Mucosa of rectum (tissue), 2 donors: ENCODE results near the gene ATG14.
"Not testable (repeated sequence)": the region's sequence is repeated elsewhere in the genome, so short reads cannot be mapped to it uniquely, and the experiment has no call there.

ENCODE experiments used
- H3K27ac ChIP-seq, 2 donors: one replicate each; pipeline ENCODE4 v1.7.0; 2013; ENCODE audit warnings: inconsistent platforms in 2 of 2, low read depth in 2 of 2, low read length in 2 of 2
- H3K27me3 ChIP-seq, 2 donors: one replicate each; pipeline ENCODE4 v1.7.0; 2013; ENCODE audit warnings: low read length in 2 of 2; ENCODE audit not compliant: control insufficient read depth in 2 of 2, insufficient read depth in 2 of 2
- H3K36me3 ChIP-seq, 2 donors: one replicate each; pipeline ENCODE4 v1.7.0; 2013; ENCODE audit warnings: low read length in 2 of 2; ENCODE audit not compliant: control insufficient read depth in 2 of 2, insufficient read depth in 2 of 2
- H3K4me1 ChIP-seq, 2 donors: one replicate each; pipeline ENCODE4 v1.7.0; 2013; ENCODE audit warnings: low read length in 2 of 2, mild to moderate bottlenecking in 1 of 2; ENCODE audit not compliant: control insufficient read depth in 2 of 2, insufficient read depth in 2 of 2
- H3K4me3 ChIP-seq, 2 donors: one replicate each; pipeline ENCODE4 v1.7.0; 2013; ENCODE audit warnings: low read length in 2 of 2
- H3K9ac ChIP-seq, 2 donors: one replicate each; pipeline ENCODE4 v1.7.0; 2013; ENCODE audit warnings: low read length in 2 of 2, low read depth in 1 of 2, mild to moderate bottlenecking in 1 of 2
- H3K9me3 ChIP-seq, 2 donors: one replicate each; pipeline ENCODE4 v1.7.0; 2013; ENCODE audit warnings: low read length in 2 of 2; ENCODE audit not compliant: control insufficient read depth in 2 of 2
- donor health status: healthy.
- donor health status: Normal muscosa, but diverticular disease.

The ATG14 gene

DNA sequence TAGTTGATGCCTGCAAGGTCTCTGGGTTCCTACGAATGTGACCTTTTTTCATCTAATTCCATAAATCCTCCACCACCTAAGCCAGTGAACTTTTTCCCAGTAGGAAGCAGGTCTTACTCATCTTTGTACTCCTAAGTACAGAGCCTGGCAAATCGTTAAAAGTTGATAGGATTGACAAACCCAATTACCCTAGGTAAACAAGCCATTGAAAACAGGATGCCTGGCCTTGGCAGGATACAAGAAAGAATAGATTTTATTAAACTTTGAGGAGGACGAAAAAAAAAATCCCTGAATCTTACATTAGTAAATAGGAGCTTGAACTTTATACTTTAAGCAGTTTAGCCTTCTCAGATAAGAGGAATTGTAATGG is 23.2 kb upstream of the ATG14 start:
- no peaks in the 10 kb centered on the region for H3K36me3 ChIP-seq
- H3K4me1 ChIP-seq, result peaks cover 10 to 13% of the 10 kb centered on the region in 2 donors
- H3K9ac ChIP-seq, result no peak overlapping the region
- H3K27ac ChIP-seq, result no peak overlapping the region
- H3K9me3 ChIP-seq, result no peaks in the 10 kb centered on the region
- no peaks in the 10 kb centered on the region for H3K27me3 ChIP-seq
- no peak overlapping the region for H3K4me3 ChIP-seq

DNA sequence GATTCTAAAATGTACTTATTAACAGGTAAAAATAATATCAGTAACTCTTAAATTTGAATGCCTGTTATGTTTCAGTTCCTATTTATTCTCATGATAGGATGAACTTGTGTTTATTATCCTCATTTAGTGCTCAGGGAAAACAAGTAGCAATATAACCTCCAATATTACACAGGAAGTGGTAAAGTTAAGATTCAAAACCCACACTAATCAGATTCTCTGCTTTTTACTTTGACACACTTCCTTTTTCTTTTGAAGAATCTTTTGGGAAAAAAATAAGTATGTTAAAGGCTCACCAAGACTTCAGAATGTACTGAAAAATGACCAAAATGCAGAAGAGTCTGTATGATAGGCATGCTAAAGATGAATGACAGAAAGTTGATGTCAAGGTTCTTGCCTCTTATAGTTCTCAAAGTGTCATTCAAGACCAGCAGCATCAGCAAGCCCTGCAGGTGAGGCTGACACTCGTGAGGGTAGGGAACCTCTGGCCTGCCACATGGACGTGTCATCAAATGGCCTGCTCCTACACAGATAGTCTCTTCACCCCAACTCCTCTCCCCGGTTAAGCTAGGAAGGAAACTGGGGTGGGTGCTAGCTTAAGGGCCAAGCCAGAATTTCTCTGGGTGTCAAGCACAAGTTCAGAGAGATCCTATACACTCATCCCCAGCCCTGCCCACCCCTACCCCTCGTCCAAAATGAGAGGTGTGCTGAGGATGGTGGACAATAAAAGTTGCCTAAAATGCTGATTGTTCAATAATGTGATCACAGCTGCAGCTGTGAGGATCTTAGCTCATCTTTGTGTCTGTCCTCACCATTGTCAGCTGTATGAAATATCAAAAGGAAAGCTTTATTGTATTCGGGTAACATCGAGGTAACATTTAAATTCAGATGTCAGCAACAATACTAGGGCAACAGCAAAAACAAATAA is 22.5 kb upstream of the ATG14 start:
- no peaks in the 10 kb centered on the region for H3K9me3 ChIP-seq
- peaks cover 10 to 16% of the 10 kb centered on the region in 2 donors for H3K4me1 ChIP-seq
- no peaks in the 10 kb centered on the region for H3K36me3 ChIP-seq
- no peak overlapping the region for H3K4me3 ChIP-seq
- H3K27ac ChIP-seq, result no peak overlapping the region
- no peak overlapping the region for H3K9ac ChIP-seq
- no peaks in the 10 kb centered on the region for H3K27me3 ChIP-seq

DNA sequence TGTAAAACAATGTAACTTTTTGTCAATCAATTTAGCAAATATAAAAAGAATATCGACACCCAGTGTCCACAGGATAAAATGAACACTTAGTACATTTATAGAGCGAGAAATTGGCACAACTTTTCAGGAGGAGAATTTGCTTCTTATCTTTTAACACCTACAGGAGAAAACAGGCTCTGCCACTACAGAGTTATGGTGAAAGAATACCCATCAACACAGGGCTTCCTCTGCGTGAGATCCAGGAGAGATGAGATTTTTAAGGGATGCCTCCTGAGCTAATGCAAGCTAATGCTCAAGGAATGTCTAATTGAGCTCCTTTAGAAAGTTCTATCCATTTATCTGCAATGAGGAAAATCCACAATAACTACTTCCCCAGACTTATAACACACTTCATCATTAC is 21.0 kb upstream of the ATG14 start:
- no peaks in the 10 kb centered on the region for H3K9me3 ChIP-seq
- H3K27me3 ChIP-seq, result no peaks in the 10 kb centered on the region
- H3K27ac ChIP-seq, result no peak overlapping the region
- H3K4me1 ChIP-seq, result peaks cover 10 to 17% of the 10 kb centered on the region in 2 donors
- H3K9ac ChIP-seq, result no peak overlapping the region
- no peaks in the 10 kb centered on the region for H3K36me3 ChIP-seq
- H3K4me3 ChIP-seq, result no peak overlapping the region

DNA sequence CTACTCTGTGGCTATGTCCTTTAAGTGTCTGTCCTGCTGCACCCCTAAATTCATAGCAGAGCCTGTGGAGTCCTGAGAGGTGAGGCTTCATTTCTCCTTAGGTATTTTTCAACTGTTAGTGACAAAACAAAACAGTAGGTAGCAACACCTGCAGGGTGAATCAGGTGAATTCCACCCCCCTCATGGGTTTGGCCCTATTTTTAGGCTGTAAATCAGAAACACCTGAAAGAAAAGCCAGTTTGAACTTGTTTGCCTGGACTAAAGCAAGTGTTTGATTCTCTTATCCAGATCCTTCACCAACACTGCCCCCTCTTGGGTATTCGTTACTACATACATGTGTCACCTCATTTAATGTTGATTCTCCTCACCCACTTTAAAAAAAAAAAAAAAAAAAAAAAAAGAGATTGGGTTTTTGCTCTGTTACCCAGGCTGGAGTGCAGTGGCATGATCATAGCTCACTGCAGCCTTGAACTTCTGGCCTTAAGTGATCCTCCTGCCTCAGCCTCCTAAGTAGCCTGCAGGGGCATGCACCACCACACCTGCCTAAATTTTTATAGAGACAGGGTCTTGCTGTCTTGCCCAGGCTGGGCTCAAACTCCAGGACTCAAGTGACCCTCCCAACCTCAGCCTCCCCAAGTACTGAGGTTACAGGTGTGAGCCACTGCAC is 18.5 kb upstream of the ATG14 start:
- Histone ChIP-seq H3K4me1 (peaks cover 7 to 17% of the 10 kb centered on the region in 2 donors), H3K36me3 (no peaks in the 10 kb centered on the region), H3K27me3 (no peaks in the 10 kb centered on the region), H3K27ac (no peak overlapping the region), H3K4me3 (no peak overlapping the region), H3K9ac (no peak overlapping the region), H3K9me3 (no peaks in the 10 kb centered on the region)

DNA sequence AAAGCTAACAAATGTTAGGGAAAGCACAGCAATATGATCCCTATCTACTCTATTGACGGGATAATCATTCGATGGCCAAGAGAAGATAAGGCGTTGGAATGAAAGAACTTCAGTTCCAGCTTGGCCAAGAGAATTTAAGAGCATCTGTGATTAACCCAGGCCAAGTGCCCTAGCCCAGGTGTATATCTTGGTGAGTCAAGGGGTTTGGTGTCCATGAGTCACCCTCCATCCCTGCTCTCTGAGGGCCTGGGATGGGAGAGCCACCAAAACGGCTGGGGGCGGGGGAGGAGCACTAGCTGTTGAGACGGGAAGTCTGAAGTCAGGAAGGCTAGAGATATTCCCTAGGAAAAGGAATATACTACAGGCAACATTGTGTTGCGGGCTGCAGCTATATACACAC is 15.8 kb upstream of the ATG14 start:
- no peak overlapping the region for H3K9ac ChIP-seq
- no peak overlapping the region for H3K27ac ChIP-seq
- H3K4me1 ChIP-seq, result peaks cover 0 to 19% of the 10 kb centered on the region in 2 donors
- H3K27me3 ChIP-seq, result no peaks in the 10 kb centered on the region
- H3K36me3 ChIP-seq, result no peaks in the 10 kb centered on the region
- H3K9me3 ChIP-seq, result no peaks in the 10 kb centered on the region
- H3K4me3 ChIP-seq, result no peak overlapping the region

DNA sequence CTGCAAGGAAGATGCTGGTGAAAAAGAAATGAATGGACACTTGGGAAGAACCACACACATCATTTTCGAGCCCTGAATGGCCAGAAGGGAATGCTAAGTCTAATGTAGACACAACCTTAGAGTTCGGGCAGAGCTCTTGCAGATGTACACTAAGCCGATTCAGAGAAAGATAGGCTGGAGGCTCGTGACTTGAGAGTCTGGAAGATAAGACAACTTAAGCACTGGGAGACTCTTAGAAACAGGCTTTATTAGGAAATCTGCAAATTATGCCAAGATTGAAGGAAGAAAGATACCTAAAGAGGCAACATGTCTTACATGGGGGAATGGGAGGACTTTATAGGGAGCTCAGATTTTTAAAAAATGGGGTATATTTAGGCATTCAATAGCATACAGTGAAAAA is 15.3 kb upstream of the ATG14 start:
- Histone ChIP-seq H3K36me3 (no peaks in the 10 kb centered on the region), H3K9me3 (no peaks in the 10 kb centered on the region), H3K27ac (no peak overlapping the region), H3K9ac (no peak overlapping the region), H3K27me3 (no peaks in the 10 kb centered on the region), H3K4me3 (no peak overlapping the region), H3K4me1 (peaks cover 0 to 19% of the 10 kb centered on the region in 2 donors)

DNA sequence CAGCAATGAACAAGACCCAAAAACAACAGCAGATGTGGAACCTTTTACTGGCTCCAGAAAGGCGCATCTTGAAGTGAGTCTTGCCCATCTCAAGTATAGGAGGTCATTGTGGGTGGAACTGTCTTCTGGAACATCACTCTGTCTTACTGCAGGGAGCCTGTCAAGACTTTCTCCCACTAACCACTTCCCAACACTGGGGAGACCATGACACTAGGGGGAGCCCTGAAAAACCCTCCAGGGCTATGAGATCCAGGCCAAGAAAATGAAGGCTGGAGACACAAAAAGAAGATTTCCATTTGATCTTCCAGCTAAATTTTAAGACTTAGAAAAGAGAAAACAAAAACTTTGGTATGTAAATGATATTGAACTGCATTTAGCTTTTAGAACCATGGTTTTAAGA is 13.5 kb upstream of the ATG14 start:
- Histone ChIP-seq H3K4me1 (peaks cover 0 to 19% of the 10 kb centered on the region in 2 donors), H3K9ac (no peak overlapping the region), H3K36me3 (no peaks in the 10 kb centered on the region), H3K9me3 (no peaks in the 10 kb centered on the region), H3K4me3 (no peak overlapping the region), H3K27me3 (no peaks in the 10 kb centered on the region), H3K27ac (no peak overlapping the region)

DNA sequence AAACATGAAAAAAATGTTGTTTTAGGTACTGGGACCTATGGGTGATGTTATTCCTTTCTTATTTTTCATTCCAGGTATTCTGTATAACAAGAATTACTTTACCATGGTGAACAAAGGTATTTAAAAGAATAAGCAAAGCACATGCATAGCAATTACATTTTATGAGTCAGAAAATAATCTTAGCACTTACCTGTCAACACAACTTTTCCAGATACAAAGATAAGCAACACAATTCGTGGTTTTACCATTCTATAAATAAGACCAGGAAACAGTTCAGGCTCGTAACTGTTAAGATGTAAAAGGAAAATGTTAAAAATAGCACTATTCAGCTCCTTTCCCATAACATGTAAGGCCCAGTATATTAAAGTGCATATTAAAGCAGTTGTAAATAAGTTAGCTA is 12.3 kb upstream of the ATG14 start:
- peaks cover 0 to 13% of the 10 kb centered on the region in 2 donors for H3K4me1 ChIP-seq

DNA sequence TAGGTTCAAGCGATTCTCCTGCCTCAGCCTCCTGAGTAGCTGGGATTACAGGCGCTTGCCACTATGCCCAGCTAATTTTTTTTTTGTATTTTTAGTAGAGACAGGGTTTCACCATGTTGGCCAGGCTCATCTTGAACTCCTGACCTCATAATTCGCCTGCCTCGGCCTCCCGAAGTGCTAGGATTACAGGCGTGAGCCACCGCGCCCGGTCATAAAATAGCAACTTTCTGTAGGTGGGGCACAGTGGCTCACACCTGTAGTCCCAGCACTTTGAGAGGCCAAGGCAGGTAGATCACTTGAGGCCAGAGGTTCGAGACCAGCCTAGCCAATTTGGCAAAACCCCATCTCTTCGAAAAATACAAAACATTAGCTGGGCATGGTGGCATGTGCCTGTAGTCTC is 10.7 kb upstream of the ATG14 start:
- peaks cover 3 to 15% of the 10 kb centered on the region in 2 donors for H3K4me1 ChIP-seq
- not testable (repeated sequence) for H3K9me3 ChIP-seq, H3K27me3 ChIP-seq, H3K27ac ChIP-seq, H3K4me3 ChIP-seq, H3K9ac ChIP-seq, H3K36me3 ChIP-seq

More for the DNA sequence above, 12.3 kb upstream of the ATG14 start:
- Histone ChIP-seq H3K4me3 (no peak overlapping the region), H3K36me3 (no peaks in the 10 kb centered on the region), H3K9ac (no peak overlapping the region), H3K27ac (no peak overlapping the region), H3K9me3 (no peaks in the 10 kb centered on the region), H3K27me3 (no peaks in the 10 kb centered on the region)

DNA sequence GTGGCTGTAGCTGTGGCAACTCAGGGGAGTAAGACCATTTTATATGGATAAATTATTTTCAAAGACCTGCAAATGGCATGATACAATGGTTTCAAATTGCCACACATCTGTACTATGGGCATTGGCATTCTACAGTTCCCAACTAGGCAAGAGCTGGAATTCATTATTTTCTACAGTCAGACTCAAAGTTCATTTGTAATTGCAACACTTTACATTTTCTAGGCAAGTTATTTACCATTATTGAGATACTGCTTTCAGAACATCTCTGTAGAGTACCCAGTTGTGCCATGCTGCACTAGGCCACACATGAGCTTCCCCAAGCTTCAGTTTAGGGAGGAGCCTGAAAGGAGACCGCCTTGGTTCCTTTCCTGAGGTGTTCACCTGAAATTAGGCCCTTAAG is 8.0 kb upstream of the ATG14 start:
- Histone ChIP-seq H3K27me3 (no peaks in the 10 kb centered on the region), H3K9me3 (no peaks in the 10 kb centered on the region), H3K4me3 (no peak overlapping the region), H3K4me1 (peaks cover 7 to 12% of the 10 kb centered on the region in 2 donors), H3K27ac (no peak overlapping the region), H3K9ac (no peak overlapping the region), H3K36me3 (no peaks in the 10 kb centered on the region)
